Sigmoid colon (tissue), 7 donors: ENCODE results near the gene KREMEN2. TPM values are rescaled to one million over a fixed set of nuclear protein-coding genes. Genes with fewer than 3 reads are reported as not detected.

ENCODE experiments used
- DNase-seq: peaks from one replicate; pipeline ENCODE4 v3.0.0-alpha.2; 2019
- H3K27ac ChIP-seq, 4 donors: fragments of 200-600 bp; sonication (generic); one replicate each; pipeline ENCODE4 v1.5.1; 2016 to 2019; ENCODE audit warnings: mild to moderate bottlenecking in 1 of 4
- H3K27me3 ChIP-seq, 3 donors: fragments of 200-600 bp; sonication (generic); one replicate each; pipeline ENCODE4 v1.5.1; 2019; ENCODE audit warnings: mild to moderate bottlenecking in 1 of 3
- H3K36me3 ChIP-seq, 4 donors: fragments of 200-600 bp; sonication (generic); one replicate each; pipeline ENCODE4 v1.5.1; 2016 to 2019
- H3K4me1 ChIP-seq, 4 donors: fragments of 200-600 bp; sonication (generic); one replicate each; pipeline ENCODE4 v1.5.1; 2017 to 2019
- H3K4me3 ChIP-seq, 4 donors: fragments of 200-600 bp; sonication (generic); one replicate each; pipeline ENCODE4 v1.5.1; 2017 to 2019; ENCODE audit warnings: mild to moderate bottlenecking in 2 of 4, moderate library complexity in 1 of 4
- H3K9me3 ChIP-seq, 4 donors: fragments of 200-600 bp in 3 of 4; sonication (generic) in 3 of 4; one replicate each; pipeline versions ENCODE4 v1.5.1 to v1.6.1; 2013 to 2019
- CTCF ChIP-seq, 4 experiments: fragments of 450-650 bp in 3 of 4; fragments of 200-600 bp in 1 of 4; IDR thresholded peaks; one replicate each; pipeline ENCODE4 v1.5.1; 2016 to 2019; ENCODE audit warnings: antibody characterized with exemption in 4 of 4, mild to moderate bottlenecking in 3 of 4, moderate library complexity in 2 of 4
- EP300 ChIP-seq, 4 donors: sonication (generic); formaldehyde crosslinking; IDR thresholded peaks; one replicate each; pipeline ENCODE4 v1.6.1; 2017; ENCODE audit warnings: antibody characterized with exemption in 4 of 4
- POLR2A ChIP-seq, 2 donors: fragments of 450-650 bp; IDR thresholded peaks; one replicate each; pipeline ENCODE4 v1.6.1; 2016; ENCODE audit warnings: antibody characterized with exemption in 2 of 2, mild to moderate bottlenecking in 2 of 2, moderate library complexity in 2 of 2
- POLR2AphosphoS5 ChIP-seq, 4 donors: sonication (generic); formaldehyde crosslinking; IDR thresholded peaks; one replicate each; pipeline ENCODE4 v1.6.1; 2017; ENCODE audit warnings: antibody characterized with exemption in 4 of 4
- WGBS, 2 donors: extraction: QIAGEN DNeasy Blood & Tissue Kit; methylation state at CpG; one replicate each; pipeline ENCODE4 v1.1.7; 2013; 5-methylcytosine and 5-hydroxymethylcytosine counted together
- intact Hi-C: fragments of 100-400 bp; cut with DNase I; formaldehyde crosslinking; loops from one replicate; pipeline ENCODE4 v1.15.1; 2023
- polyA plus RNA-seq, 3 donors: library from polyadenylated mRNA; stranded (reverse); fragments of 200-250 nt; gene quantifications; one replicate each; pipeline ENCODE4 v1.2.3, GENCODE V29; 2013
- total RNA-seq, 4 donors: library from RNA; depleted of rRNA; stranded (reverse); fragments of >200 nt; gene quantifications; one replicate each; pipeline ENCODE4 v1.1.0, GENCODE V29; 2016
- donor health status: healthy with polysubstance abuse.
- donor health status: Bipolar disorder and iron deficiency.
- donor health status: healthy.

Gene KREMEN2
- total and polyA plus RNA-seq, 7 donors = 1.0 to 1.8 (median 1.6) TPM; not detected in 4

- Histone ChIP-seq H3K9me3 (no peaks in the 10 kb centered on the region), H3K27me3 (peaks cover 34 to 60% (median 52%) of the 10 kb centered on the region in 3 donors), H3K36me3 (no peaks in the 10 kb centered on the region), H3K27ac (peak overlapping the region; percentile 26 to 51 (median 37)), H3K4me3 (peak overlapping the region; percentile 33 to 82 (median 58)), H3K4me1 (peaks cover 0 to 46% (median 37%) of the 10 kb centered on the region in 4 donors)
- TF ChIP-seq POLR2A (IDR thresholded peaks at IDR 0.05) = no peak
- no peak for TF ChIP-seq POLR2AphosphoS5 (IDR thresholded peaks at IDR 0.05)
- no peak for TF ChIP-seq EP300 (IDR thresholded peaks at IDR 0.05)
- no peak for TF ChIP-seq CTCF (IDR thresholded peaks at IDR 0.05)
- 1 to 2% methylated on average over 83 of the region's 83 CpGs for WGBS, 2 donors
- DNase-seq = no peak
- intact Hi-C loops = loop anchor here (2.0 kb wide), 1 partner anchor 13 kb away; no protein-coding TSS in a partner anchor
Measured at GRCh38 chr16:2969545-2970521, 5.8 kb downstream of the KREMEN2 start.

GRCh38 chr16:2970563-2970962, 6.5 kb downstream of the KREMEN2 start:
- peaks cover 0 to 39% (median 32%) of the 10 kb centered on the region in 4 donors for H3K4me1 ChIP-seq
- H3K4me3 ChIP-seq = peak overlapping the region in 2 of 4 donors; percentile 69 to 82
- H3K36me3 ChIP-seq = no peaks in the 10 kb centered on the region
- H3K9me3 ChIP-seq = no peaks in the 10 kb centered on the region
- H3K27me3 ChIP-seq = peaks cover 27 to 52% (median 44%) of the 10 kb centered on the region in 3 donors
- no peak for DNase-seq
- 77 to 79% methylated on average over 6 of the region's 6 CpGs for WGBS, 2 donors
- intact Hi-C loops = no loop called here
- no peak overlapping the region for H3K27ac ChIP-seq
- TF ChIP-seq POLR2AphosphoS5 (IDR thresholded peaks at IDR 0.05) (no peak), EP300 (IDR thresholded peaks at IDR 0.05) (no peak), CTCF (IDR thresholded peaks at IDR 0.05) (no peak), POLR2A (IDR thresholded peaks at IDR 0.05) (no peak)

- 90 to 92% methylated on average over 35 of the region's 35 CpGs for WGBS, 2 donors
- Histone ChIP-seq H3K9me3 (no peaks in the 10 kb centered on the region), H3K4me1 (peaks cover 0 to 38% (median 31%) of the 10 kb centered on the region in 4 donors), H3K4me3 (no peak overlapping the region), H3K27ac (no peak overlapping the region), H3K36me3 (no peaks in the 10 kb centered on the region), H3K27me3 (peaks cover 19 to 44% (median 36%) of the 10 kb centered on the region in 3 donors)
- intact Hi-C loops = no loop called here
- TF ChIP-seq EP300 (IDR thresholded peaks at IDR 0.05) (no peak), CTCF (IDR thresholded peaks at IDR 0.05) (no peak), POLR2AphosphoS5 (IDR thresholded peaks at IDR 0.05) (no peak), POLR2A (IDR thresholded peaks at IDR 0.05) (no peak)
- DNase-seq = no peak
Measured at GRCh38 chr16:2971134-2971984, 7.3 kb downstream of the KREMEN2 start.

- intact Hi-C loops = no loop called here
- Histone ChIP-seq H3K4me1 (peaks cover 0 to 30% (median 24%) of the 10 kb centered on the region in 4 donors), H3K4me3 (no peak overlapping the region), H3K27me3 (peaks cover 11 to 41% (median 28%) of the 10 kb centered on the region in 3 donors), H3K9me3 (no peaks in the 10 kb centered on the region), H3K36me3 (no peaks in the 10 kb centered on the region), H3K27ac (no peak overlapping the region)
- 81 to 83% methylated on average over 15 of the region's 15 CpGs for WGBS, 2 donors
- TF ChIP-seq CTCF (IDR thresholded peaks at IDR 0.05) = no peak
- TF ChIP-seq EP300 (IDR thresholded peaks at IDR 0.05) = no peak
- TF ChIP-seq POLR2AphosphoS5 (IDR thresholded peaks at IDR 0.05) = no peak
- TF ChIP-seq POLR2A (IDR thresholded peaks at IDR 0.05) = no peak
- DNase-seq = no peak
Measured at GRCh38 chr16:2971985-2972784, 8.1 kb downstream of the KREMEN2 start.
